GM19043 (cell line): ENCODE data around the gene STRADA.

ENCODE experiments used
- ATAC-seq: cut with Tn5 transposase; IDR thresholded peaks from one replicate; pipeline ENCODE4 v1.9.1; 2021; ENCODE audit warnings: low read depth; ENCODE audit not compliant: unreplicated experiment

Gene STRADA

GRCh38 chr17:63741408-63742173 lies at the start of gene STRADA:
STRADA (minus strand) TSS chr17:63741799; CDS start chr17:63728369, 13,430 bp downstream.
- ATAC-seq = peak; percentile 86

- no peak for ATAC-seq
Observed at GRCh38 chr17:63790057-63790456, 48.5 kb upstream of the STRADA start.

- no peak for ATAC-seq
Observed at GRCh38 chr17:63786971-63787711, 45.5 kb upstream of the STRADA start.

GRCh38 chr17:63786117-63786516 lies 44.5 kb upstream of the STRADA start:
- no peak for ATAC-seq

GRCh38 chr17:63785556-63785955 lies 44.0 kb upstream of the STRADA start:
- no peak for ATAC-seq

- no peak for ATAC-seq
Observed at GRCh38 chr17:63783522-63783921, 41.9 kb upstream of the STRADA start.

- no peak for ATAC-seq
Observed at GRCh38 chr17:63780928-63781327, 39.3 kb upstream of the STRADA start.

- ATAC-seq = no peak
Observed at GRCh38 chr17:63780507-63780906, 38.9 kb upstream of the STRADA start.

- ATAC-seq = no peak
Observed at GRCh38 chr17:63775420-63775819, 33.8 kb upstream of the STRADA start.

- ATAC-seq = no peak
Observed at GRCh38 chr17:63774969-63775265, 33.3 kb upstream of the STRADA start.

- no peak for ATAC-seq
Observed at GRCh38 chr17:63774141-63774968, 32.8 kb upstream of the STRADA start, which contains the start of gene DDX42. DDX42 (plus strand) TSS chr17:63774170; CDS start chr17:63787050, 12,880 bp downstream.

- ATAC-seq = peak; percentile 78
Observed at GRCh38 chr17:63773272-63774140, 31.9 kb upstream of the STRADA start, which contains the start of gene CCDC47. CCDC47 (minus strand) TSS chr17:63773597; CDS start chr17:63766175, 7,422 bp downstream.

- no peak for ATAC-seq
Observed at GRCh38 chr17:63772801-63773271, 31.2 kb upstream of the STRADA start.

GRCh38 chr17:63768433-63768832 lies 26.8 kb upstream of the STRADA start:
- ATAC-seq = no peak

- no peak for ATAC-seq
Observed at GRCh38 chr17:63766754-63767153, 25.2 kb upstream of the STRADA start.

- no peak for ATAC-seq
Observed at GRCh38 chr17:63764716-63765115, 23.1 kb upstream of the STRADA start.

GRCh38 chr17:63762161-63763078 lies 20.8 kb upstream of the STRADA start:
- ATAC-seq = no peak

GRCh38 chr17:63760771-63761539 lies 19.4 kb upstream of the STRADA start:
- ATAC-seq = no peak
